ENCODE results near the gene RNF20.
"Not testable (repeated sequence)": the region's sequence is repeated elsewhere in the genome, so short reads cannot be mapped to it uniquely, and the experiment has no call there.

Gene RNF20, protein sequence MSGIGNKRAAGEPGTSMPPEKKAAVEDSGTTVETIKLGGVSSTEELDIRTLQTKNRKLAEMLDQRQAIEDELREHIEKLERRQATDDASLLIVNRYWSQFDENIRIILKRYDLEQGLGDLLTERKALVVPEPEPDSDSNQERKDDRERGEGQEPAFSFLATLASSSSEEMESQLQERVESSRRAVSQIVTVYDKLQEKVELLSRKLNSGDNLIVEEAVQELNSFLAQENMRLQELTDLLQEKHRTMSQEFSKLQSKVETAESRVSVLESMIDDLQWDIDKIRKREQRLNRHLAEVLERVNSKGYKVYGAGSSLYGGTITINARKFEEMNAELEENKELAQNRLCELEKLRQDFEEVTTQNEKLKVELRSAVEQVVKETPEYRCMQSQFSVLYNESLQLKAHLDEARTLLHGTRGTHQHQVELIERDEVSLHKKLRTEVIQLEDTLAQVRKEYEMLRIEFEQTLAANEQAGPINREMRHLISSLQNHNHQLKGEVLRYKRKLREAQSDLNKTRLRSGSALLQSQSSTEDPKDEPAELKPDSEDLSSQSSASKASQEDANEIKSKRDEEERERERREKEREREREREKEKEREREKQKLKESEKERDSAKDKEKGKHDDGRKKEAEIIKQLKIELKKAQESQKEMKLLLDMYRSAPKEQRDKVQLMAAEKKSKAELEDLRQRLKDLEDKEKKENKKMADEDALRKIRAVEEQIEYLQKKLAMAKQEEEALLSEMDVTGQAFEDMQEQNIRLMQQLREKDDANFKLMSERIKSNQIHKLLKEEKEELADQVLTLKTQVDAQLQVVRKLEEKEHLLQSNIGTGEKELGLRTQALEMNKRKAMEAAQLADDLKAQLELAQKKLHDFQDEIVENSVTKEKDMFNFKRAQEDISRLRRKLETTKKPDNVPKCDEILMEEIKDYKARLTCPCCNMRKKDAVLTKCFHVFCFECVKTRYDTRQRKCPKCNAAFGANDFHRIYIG

GRCh38 chr9:101533334-101534204 lies at the start of gene RNF20:
RNF20 (plus strand) TSS chr9:101533853; CDS start chr9:101535424, 1,571 bp downstream.
- DNase-seq (ENCODE audit: low read depth), result peak; percentile 99

DNA sequence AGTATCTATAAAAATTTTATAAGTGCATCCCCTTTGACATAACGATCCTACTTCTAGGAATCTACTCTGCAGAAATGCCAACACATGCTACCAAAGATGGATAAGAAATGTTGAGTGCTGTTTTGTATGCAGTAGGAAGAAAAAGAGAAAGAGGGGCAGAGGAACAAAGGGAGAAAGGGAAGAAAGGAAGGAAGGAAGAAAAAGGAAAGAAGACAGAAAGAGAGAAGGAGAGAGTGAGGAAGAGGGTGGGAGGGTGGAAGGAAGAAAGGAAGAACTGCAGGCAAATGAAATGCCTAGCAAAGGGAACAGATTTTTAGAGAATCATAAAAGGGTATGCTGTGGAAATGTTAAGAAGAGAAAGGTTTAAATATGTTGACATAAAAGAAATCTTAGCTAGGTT lies 49.6 kb upstream of the RNF20 start:
- DNase-seq (ENCODE audit: low read depth), result no peak

DNA sequence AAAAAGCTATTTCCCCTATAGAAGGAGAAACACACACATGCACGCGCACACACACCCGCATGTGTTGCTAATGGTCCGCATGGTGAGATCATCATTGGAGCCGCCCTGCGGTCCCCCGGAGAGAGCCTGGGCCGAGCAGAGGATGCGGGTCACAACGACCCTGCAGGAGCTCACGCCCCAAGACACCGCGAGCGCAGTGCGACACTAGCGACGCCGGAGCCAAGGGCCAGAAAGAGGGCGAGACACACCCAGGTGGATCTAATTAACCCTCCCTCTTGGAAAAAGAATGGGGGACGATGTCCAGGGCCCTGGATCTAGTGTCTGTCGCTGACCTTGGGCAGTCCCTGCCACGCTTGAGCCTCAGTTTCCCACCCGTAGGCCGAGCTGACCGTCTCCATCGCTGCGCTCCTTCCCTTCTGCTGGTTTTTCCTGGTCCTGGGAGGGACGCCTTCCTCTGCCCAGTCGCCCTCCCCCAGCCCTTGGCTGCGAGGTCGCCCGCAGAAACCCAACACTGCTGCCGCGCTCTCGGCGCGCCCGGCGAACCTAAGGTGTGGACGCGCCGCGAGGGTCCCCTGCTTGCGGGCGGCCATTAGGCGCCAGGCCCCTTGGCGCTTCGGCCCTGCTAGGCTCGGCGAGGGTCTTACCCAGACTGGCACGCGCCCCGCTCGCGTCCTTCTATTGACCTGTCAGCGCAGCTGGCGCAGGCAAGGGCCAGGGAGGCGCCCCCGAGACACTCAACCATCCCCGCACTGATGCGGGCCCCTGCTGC lies 47.5 kb upstream of the RNF20 start:
- no peak for DNase-seq (ENCODE audit: low read depth)

DNA sequence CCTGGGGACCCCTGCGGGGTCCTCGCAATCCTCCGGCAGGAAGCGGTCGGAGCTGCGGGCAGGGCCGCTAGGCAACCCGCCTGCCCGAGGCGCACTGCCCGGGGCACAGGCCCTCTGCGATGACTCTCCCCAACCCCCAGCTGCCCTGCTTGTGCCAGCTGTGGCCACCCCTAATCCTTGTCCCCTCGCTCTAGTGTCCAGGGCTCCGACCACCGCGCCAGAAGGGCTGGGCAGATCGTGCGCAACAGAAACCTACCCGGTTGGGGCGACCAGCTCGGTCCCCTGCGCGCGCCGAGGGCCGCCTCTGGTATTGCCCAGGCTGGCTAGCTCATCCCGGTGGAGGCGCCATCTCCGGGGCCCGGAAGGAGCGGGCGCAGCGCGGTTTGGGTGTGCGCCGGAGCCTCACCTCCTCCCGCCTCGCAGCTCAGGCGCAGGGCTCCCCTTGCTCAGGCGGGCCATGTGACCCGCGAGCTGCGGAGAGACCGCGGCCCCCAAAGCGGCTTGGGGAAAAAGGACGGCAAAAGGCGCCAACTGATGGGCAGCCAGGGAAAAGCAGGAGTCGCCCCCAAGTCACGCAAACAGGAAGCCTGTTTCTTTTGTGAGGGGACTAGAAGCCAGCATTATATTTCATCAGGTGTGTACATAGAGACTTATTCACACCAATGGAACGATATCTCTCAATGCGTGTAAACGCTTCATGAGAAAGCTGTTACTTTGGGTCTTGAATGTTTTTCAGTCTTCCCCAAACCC lies 46.8 kb upstream of the RNF20 start:
- no peak for DNase-seq (ENCODE audit: low read depth)

GRCh38 chr9:101487443-101487840 lies 46.2 kb upstream of the RNF20 start:
- DNase-seq (ENCODE audit: low read depth), result no peak

DNA sequence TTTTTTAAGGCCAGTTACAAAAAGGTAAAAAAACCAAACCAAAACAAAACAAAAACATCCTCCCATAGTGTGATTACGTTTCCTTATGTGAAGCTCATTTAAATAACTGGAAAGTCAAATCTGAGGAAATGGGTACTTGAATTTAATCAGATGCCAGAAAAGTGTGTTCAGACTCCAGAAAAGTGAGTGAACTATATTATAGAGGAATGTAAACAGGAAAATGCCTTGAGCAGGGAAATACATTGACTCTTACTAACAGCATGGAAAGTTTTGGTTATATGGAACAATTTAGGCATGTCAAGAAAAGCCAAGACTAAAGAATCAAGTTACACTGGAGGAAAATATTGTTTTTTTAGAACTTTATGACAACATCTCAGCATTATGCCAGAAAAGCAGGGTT lies 37.8 kb upstream of the RNF20 start:
- no peak for DNase-seq (ENCODE audit: low read depth)

GRCh38 chr9:101498323-101498722 lies 35.3 kb upstream of the RNF20 start:
- DNase-seq (ENCODE audit: low read depth), result no peak

GRCh38 chr9:101504188-101504587 lies 29.5 kb upstream of the RNF20 start:
- no peak for DNase-seq (ENCODE audit: low read depth)

DNA sequence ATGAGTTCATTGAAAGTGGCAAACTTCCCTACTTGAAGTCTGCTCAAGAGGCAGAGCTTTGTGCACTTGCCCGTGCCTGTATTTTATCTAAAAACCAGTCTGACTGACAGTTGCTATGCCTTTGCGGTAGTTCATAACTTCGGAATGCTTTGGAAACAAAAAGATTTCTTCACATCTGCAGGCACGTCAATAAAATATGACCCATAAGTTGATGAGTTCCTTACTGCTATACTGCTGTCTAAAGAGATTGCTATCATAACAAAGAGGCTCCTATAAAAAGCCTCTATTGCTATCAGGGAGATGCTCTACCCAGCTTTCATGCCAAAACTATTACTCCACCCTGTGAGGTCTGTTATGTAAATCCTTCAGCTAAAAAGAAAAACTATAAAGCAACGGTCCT lies 25.4 kb upstream of the RNF20 start:
- no peak for DNase-seq (ENCODE audit: low read depth)

DNA sequence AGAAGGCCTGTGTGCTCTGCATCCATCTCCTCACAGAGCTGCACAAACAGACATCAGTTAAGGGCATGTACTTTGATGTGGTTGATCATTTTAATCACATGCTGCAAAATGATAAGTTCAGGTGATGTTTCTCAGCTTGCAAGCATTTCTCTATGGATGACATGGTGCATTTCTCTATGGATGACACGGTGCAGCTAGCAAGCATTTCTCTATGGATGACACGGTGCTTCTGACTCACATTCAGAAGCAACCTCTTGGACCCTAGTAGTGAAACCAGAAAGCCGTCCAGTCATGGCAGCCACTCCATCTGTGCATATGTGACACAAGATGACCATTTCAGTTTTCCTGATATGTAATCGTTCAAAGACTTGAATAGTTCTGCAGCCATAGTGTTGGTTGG lies 24.1 kb upstream of the RNF20 start:
- no peak for DNase-seq (ENCODE audit: low read depth)

DNA sequence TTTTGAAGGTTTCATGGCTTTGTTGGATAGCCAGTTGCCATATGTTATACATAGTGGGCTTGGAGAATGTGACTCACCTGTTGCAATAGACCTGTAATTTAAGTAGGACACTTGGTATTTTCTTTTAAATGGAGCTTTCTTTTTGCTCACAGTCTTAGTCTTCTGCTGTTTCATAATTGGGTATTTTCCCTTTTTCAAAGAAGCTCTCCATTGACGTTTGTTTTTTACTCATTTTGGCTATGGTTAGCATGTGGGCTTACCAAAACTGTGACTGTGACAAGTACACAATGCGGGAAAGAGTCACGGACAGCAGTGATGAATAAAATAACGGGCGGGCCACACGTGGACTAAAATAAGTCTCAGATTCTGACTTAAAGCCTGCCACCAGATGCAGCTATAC lies 23.2 kb upstream of the RNF20 start:
- DNase-seq (ENCODE audit: low read depth), result no peak

DNA sequence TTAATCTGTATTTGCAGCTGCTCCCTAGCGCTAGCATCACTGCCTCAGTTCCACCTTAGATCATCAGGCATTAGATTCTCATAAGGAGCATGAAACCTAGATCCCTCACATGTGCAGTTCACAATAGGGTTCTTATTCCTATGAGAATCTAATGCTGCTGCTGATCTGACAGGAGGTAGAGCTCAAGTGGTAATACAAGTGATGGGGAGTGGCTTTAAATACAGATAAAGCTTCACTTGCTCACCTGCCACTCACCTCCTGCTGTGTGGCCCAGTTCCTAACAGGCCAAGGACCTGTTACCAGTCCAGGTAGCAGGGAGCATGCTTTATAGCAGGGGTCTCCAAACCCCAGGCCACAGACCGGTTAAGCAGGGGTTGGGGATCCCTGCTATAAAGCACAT lies 22.6 kb upstream of the RNF20 start:
- no peak for DNase-seq (ENCODE audit: low read depth)

- no peak for DNase-seq (ENCODE audit: low read depth)
Observed at GRCh38 chr9:101512116-101512515, 21.5 kb upstream of the RNF20 start.

GRCh38 chr9:101513351-101513750 lies 20.3 kb upstream of the RNF20 start:
- no peak for DNase-seq (ENCODE audit: low read depth)

DNA sequence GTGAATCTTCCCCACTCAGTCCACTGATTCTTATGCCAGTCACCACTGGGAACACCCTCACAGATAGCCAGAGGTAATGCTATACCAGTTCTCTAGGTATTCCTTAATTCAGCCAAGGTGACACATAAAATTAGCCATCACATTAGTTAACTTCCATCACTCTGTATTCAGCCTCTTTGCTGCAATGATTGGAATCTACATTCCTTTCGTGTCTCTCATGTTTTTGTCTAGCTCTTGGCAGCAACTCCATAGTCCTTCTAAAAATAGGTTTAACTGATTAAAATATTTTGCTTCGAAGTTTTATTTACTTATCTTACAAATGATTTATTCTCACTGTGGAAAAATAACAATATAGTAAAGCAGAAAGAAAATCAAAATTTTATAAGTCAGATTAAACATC lies 19.6 kb upstream of the RNF20 start:
- no peak for DNase-seq (ENCODE audit: low read depth)

GRCh38 chr9:101516655-101517054 lies 17.0 kb upstream of the RNF20 start:
- DNase-seq (ENCODE audit: low read depth), result no peak

DNA sequence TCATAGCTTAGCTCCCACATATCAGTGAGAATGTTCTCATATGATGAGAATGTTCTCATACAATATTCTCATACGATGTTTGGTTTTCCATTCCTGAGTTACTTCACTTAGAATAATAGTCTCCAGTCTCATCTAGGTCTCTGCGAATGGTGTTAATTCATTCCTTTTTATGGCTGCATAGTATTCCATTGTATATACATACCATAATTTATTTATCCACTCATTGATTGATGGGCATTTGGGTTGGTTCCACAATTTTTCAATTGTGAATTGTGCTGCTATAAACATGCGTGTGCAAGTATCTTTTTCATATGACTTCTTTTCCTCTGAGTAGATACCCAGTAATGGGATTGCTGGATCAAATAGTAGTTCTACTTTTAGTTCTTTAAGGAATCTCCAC lies 15.2 kb upstream of the RNF20 start:
- not testable (repeated sequence) for DNase-seq (ENCODE audit: low read depth)

DNA sequence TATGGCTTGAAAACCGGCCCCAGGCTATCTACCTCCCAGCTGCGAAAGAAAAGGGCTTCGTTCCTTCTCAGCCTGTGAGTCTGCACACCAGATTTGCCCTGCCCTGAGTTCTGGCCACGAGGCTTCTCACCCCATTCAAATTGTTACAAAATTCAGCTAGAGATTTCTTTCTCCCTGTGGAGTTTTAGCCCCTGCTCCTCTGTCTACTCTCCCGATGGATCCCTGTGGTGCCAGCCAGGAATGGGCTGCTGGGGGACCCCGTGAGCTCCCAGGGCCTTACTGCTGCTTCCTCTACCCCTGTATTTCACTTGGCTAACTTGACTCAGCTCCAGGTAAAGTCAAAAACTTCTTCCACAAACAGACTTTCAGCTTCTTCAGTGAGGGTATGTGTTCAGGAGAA lies 9.3 kb upstream of the RNF20 start:
- no peak for DNase-seq (ENCODE audit: low read depth)

GRCh38 chr9:101527066-101527465 lies 6.6 kb upstream of the RNF20 start:
- DNase-seq (ENCODE audit: low read depth), result no peak

GRCh38 chr9:101528015-101528414 lies 5.6 kb upstream of the RNF20 start:
- no peak for DNase-seq (ENCODE audit: low read depth)
